ENCODE data around the gene BACH2.

The BACH2 gene

DNA sequence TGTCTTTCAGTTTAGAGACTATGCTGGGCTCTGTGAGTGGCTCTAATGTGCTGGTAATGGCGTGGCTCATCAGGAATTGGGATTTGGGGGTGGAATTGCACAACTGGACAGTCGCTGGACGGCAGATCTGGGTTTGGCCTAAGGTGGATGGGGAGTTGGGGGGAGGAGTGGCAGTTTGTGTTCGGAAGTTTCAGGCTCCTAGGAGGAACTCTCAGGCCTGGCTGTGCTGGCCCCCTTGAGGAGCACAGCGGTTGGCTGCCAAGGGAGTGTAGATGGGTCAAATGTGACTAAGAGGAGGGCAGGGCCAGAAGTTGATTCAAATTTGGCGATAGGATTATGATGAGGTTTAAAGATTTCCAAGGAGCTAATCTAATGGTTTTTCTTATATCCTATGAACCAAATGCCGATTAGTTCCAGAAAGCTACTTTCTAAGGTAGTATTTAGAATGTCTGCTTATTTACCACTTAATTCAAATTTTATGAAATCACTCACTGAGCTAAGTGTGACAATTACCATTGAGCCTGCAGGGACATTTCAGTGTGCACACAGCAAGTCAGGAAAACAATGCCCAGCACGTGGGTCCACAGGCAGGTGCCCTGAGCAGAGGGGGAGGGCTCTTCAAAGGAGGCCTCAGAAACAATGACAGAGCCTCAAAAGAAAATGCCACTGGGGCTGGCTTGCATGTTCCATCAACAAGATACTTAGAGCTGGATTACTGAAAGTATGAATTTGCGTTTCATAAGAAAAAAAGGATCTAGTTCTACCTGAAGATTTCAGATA is 291.4 kb downstream of the BACH2 start:
- H3K4me1 ChIP-seq (ENCODE audit: insufficient read depth, poor library complexity, severe bottlenecking), result peaks cover 44% of the 10 kb centered on the region
- H3K4me3 ChIP-seq (ENCODE audit: severe bottlenecking), result no peak overlapping the region
- DNase-seq (ENCODE audit: low spot score) (no peak), ATAC-seq (ENCODE audit: low read depth) (no peak)
- no peaks in the 10 kb centered on the region for H3K36me3 ChIP-seq (ENCODE audit: low read depth)
- TF ChIP-seq, protein P1, sequence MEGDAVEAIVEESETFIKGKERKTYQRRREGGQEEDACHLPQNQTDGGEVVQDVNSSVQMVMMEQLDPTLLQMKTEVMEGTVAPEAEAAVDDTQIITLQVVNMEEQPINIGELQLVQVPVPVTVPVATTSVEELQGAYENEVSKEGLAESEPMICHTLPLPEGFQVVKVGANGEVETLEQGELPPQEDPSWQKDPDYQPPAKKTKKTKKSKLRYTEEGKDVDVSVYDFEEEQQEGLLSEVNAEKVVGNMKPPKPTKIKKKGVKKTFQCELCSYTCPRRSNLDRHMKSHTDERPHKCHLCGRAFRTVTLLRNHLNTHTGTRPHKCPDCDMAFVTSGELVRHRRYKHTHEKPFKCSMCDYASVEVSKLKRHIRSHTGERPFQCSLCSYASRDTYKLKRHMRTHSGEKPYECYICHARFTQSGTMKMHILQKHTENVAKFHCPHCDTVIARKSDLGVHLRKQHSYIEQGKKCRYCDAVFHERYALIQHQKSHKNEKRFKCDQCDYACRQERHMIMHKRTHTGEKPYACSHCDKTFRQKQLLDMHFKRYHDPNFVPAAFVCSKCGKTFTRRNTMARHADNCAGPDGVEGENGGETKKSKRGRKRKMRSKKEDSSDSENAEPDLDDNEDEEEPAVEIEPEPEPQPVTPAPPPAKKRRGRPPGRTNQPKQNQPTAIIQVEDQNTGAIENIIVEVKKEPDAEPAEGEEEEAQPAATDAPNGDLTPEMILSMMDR (IDR thresholded peaks at IDR 0.05; ENCODE audit: poor library complexity, severe bottlenecking), result no peak
- H3K27ac ChIP-seq (ENCODE audit: poor library complexity, severe bottlenecking), result no peak overlapping the region
- no peaks in the 10 kb centered on the region for H3K9me3 ChIP-seq (ENCODE audit: severe bottlenecking)
- H3K27me3 ChIP-seq (ENCODE audit: insufficient read depth, poor library complexity, severe bottlenecking), result no peaks in the 10 kb centered on the region

DNA sequence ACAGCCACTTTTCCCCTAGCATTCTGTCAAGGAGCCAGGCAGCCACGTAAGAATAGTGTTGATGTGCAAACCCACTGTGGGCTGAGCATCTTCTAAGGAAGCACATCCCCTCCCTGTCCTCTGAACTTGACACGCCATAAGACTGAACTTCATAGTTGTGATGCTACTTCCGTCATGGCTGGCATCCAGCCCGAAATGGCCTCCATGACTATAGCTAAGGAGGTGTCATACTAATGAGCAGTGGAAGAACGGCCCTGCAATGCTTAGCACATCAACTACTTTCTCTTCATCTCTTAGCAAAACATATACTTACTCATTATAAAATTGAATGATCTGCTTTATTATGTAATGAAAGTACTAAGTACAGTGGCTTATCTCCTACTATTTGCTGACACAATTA is 292.1 kb downstream of the BACH2 start:
- Histone ChIP-seq H3K9me3 (ENCODE audit: severe bottlenecking) (no peaks in the 10 kb centered on the region), H3K4me3 (ENCODE audit: severe bottlenecking) (no peak overlapping the region), H3K27me3 (ENCODE audit: insufficient read depth, poor library complexity, severe bottlenecking) (no peaks in the 10 kb centered on the region), H3K36me3 (ENCODE audit: low read depth) (no peaks in the 10 kb centered on the region), H3K27ac (ENCODE audit: poor library complexity, severe bottlenecking) (peak overlapping the region; percentile 56), H3K4me1 (ENCODE audit: insufficient read depth, poor library complexity, severe bottlenecking) (peaks cover 43% of the 10 kb centered on the region)
- DNase-seq (ENCODE audit: low spot score) (no peak), ATAC-seq (ENCODE audit: low read depth) (no peak)
- TF ChIP-seq, protein P1 (IDR thresholded peaks at IDR 0.05; ENCODE audit: poor library complexity, severe bottlenecking), result no peak

DNA sequence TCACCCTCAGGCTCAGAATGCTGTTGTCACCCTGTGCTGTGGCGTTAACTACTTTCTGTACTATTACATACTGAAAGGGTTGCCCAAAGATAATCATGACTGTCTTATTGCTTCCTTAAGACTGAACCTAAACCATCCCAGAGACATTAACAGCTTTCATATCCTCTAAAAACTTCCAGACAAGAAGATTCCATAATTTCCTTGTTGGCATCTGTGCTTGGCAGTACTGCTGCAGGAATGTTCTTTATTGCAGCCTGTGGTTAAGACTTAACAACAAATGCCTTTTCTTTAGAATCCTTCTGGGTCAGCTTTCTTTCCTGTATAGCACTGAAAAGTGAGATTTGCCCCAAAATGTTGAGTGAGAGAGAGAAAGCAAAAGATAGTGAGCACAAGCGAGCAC is 292.7 kb downstream of the BACH2 start:
- Histone ChIP-seq H3K27ac (ENCODE audit: poor library complexity, severe bottlenecking) (peak overlapping the region; percentile 56), H3K9me3 (ENCODE audit: severe bottlenecking) (no peaks in the 10 kb centered on the region), H3K27me3 (ENCODE audit: insufficient read depth, poor library complexity, severe bottlenecking) (no peaks in the 10 kb centered on the region), H3K4me3 (ENCODE audit: severe bottlenecking) (no peak overlapping the region), H3K36me3 (ENCODE audit: low read depth) (no peaks in the 10 kb centered on the region), H3K4me1 (ENCODE audit: insufficient read depth, poor library complexity, severe bottlenecking) (peaks cover 43% of the 10 kb centered on the region)
- TF ChIP-seq, protein P1 (IDR thresholded peaks at IDR 0.05; ENCODE audit: poor library complexity, severe bottlenecking), result no peak
- DNase-seq (ENCODE audit: low spot score), result no peak
- no peak for ATAC-seq (ENCODE audit: low read depth)

DNA sequence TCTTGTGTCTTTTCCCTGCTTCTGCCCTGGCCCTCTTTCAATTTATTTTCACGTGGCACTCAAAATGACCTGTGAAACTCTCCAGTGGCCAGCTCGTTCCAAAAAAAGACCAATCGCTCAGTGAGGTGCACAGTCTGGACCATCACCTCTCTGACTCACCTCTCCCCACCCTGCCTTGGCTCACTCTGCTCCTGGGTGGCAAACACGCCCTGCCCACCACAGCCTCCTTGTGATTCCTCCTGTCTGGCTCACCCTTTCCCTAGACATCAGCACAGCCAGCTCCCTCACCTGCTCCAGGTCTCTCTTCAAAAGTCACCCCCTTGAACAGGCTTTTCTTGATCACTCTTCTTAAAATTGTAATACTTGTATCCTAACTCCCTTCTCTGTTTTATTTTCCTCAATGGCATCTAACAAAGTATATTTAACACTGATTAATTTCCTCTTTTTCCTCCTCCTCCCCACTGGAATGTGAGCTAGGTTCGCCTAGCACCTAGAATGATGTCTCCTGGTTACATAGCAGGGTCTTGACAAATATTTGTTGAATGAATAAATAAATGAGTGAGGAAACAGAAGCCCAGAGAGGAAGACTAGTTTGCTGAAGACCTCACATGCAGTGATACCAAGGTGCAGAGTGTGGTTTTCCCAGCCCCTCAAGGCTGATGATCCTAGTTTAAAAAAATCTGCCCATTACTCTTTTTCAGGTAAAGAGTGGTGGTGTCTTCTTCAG is 293.4 kb downstream of the BACH2 start:
- no peak overlapping the region for H3K4me3 ChIP-seq (ENCODE audit: severe bottlenecking)
- TF ChIP-seq, protein P1 (IDR thresholded peaks at IDR 0.05; ENCODE audit: poor library complexity, severe bottlenecking), result no peak
- H3K9me3 ChIP-seq (ENCODE audit: severe bottlenecking), result no peaks in the 10 kb centered on the region
- H3K27ac ChIP-seq (ENCODE audit: poor library complexity, severe bottlenecking), result peak overlapping the region; percentile 56
- ATAC-seq (ENCODE audit: low read depth), result peak; percentile 88
- no peaks in the 10 kb centered on the region for H3K27me3 ChIP-seq (ENCODE audit: insufficient read depth, poor library complexity, severe bottlenecking)
- H3K4me1 ChIP-seq (ENCODE audit: insufficient read depth, poor library complexity, severe bottlenecking), result peaks cover 38% of the 10 kb centered on the region
- no peaks in the 10 kb centered on the region for H3K36me3 ChIP-seq (ENCODE audit: low read depth)
- DNase-seq (ENCODE audit: low spot score), result peak; percentile 63
